ENCODE measurements around the gene VSNL1.

GRCh38 chr2:17538022-17538843, 2.3 kb upstream of the VSNL1 start:
- TF ChIP-seq CTCF (conservative IDR thresholded peaks at IDR 0.05) (no peak), ZFX (IDR thresholded peaks at IDR 0.05) (no peak)

Data from C4-2B (cell line).